HG02884 (cell line): ENCODE measurements around the gene C19orf85.
"Not testable (repeated sequence)": the region's sequence is repeated elsewhere in the genome, so short reads cannot be mapped to it uniquely, and the experiment has no call there.

ENCODE experiments used
- ATAC-seq: cut with Tn5 transposase; IDR thresholded peaks from one replicate; pipeline ENCODE4 v1.9.1; 2021; ENCODE audit warnings: mild to moderate bottlenecking, moderate library complexity; ENCODE audit not compliant: unreplicated experiment

The C19orf85 gene

GRCh38 chr19:55442372-55442961 lies 22.1 kb downstream of the C19orf85 start:
- no peak for ATAC-seq

DNA sequence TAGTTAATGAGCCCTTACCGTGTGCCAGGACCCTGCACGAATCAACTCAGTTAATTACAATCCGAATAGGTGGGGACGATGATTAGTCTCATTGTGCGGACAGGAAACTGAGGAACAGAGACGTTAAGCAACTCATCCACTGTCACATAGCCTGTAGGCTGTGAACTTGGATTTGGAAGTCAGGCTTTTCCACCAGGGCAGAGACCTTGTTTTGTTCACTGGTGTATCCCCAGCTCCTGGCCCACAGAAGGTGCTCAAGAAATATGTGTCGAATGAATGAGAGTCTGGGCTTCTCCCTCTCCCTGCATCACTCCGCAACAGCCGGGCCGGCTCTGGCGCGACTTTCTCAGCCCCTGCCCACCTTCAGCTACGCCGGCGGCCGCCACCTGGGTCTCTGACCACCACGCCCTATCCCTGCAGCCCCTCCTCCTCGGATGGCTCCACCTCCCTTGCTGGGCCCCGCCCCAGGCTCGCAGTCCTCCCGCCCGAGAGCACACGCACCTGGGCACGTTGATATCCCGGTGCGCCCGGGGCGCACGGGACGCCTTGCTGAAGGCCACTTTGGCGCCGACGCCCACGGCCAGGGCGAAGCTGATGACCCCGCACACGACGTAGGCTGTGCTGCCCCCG lies 22.7 kb downstream of the C19orf85 start:
- ATAC-seq = no peak

GRCh38 chr19:55441319-55441691 lies 23.2 kb downstream of the C19orf85 start:
- ATAC-seq = no peak

GRCh38 chr19:55440411-55441105 lies 24.0 kb downstream of the C19orf85 start:
- no peak for ATAC-seq

DNA sequence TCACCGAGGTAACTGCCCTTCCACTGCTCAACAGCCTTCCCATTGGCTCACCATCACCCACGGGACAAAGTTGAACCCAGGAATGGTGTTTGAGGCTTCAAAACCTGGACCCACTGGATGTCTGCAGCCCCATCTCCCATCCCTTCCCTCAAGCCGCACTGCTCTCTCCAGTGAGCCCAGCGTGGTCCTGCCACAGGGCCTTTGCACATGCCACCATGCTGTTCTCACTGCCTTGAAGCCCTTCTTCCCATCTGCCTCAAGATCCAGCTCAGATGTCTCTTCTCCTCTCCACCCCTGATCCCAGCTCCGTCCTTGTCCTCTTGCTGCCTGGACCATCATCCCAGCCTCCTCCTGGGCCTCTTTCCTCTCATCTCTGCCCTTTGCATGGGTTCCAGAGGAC lies 25.5 kb downstream of the C19orf85 start:
- ATAC-seq = no peak

DNA sequence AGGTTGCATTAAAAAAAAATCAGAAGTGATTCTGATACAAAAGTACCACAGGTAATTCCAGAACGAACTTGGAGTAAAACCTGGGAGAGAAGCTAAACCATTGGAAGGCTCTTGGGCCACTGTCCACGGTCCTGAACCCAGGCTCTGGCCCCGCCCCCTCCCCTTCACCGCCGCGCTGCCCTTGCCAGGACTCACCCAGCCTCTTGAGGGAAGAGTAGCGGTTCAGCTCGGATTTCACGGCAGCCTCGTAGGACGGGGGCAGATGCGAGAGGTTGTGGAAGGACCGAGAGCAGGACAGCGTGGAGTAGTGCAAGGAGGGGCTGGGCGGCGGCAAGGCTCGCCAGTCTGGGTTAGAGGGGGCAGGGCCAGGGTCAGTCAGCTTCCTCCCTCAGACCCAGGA lies 27.1 kb downstream of the C19orf85 start:
- ATAC-seq = no peak

DNA sequence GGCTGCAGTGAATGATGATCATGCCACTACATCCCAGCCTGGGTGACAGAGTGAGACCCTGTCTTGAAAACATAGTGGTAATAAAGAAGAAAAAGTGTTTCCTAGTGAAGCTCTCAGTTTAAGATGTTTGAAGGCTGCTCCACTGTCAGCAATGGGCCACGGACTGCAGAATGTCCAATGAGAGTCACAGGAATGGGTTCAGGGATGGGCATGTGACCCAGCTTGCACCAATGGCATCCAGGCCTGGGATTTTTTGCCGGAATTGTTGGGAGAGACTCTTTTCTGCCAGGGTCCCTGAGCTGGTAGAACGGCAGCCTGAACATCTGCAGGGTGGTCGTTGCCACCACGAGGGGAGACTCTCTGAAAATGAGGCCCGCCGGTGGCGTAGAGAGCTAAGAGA lies 27.7 kb downstream of the C19orf85 start:
- ATAC-seq = no peak

DNA sequence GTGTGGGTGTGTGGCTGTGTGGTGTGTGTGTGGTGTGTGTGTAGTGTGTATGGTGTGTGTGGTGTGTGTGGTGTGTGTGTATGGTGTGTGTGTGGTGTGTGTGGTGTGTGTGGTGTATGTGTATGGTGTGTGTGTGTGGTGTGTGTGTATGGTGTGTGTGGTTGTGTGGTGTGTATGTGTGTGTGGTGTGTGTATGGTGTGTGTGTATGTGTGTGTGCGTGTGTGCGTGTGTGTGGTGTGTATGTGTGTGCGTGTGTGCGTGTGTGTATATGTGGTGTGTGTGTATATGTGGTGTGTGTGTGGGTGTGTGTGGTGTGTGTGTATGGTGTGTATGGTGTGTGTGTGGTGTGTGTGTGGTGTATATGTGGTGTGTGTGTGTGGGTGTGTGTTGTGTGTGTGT lies 29.5 kb downstream of the C19orf85 start:
- no peak for ATAC-seq

DNA sequence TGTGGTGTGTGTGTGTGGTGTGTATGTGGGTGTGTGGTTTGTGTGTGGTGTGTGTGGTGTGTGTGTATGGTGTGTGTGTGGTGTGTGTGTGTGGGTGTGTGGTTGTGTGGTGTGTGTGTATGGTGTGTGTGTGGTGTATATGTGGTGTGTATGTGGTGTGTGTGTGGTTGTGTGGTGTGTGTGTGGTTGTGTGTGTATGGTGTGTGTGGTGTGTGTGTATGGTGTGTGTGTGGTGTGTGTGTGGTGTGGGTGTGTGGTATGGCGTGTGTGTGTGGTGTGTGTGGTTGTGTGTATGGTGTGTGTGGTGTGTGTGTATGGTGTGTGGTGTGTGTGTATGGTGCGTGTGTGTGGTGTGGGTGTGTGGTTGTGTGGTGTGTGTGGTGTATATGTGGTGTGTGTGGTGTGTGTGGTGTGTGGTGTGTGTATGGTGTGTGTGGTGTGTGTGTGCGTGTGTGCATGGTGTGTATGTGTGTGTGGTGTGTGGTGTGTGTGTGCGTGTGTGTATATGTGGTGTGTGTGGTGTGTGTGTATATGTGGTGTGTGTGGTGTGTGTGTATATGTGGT lies 30.1 kb downstream of the C19orf85 start:
- ATAC-seq = no peak

GRCh38 chr19:55433292-55433691 lies 31.3 kb downstream of the C19orf85 start:
- ATAC-seq = no peak

DNA sequence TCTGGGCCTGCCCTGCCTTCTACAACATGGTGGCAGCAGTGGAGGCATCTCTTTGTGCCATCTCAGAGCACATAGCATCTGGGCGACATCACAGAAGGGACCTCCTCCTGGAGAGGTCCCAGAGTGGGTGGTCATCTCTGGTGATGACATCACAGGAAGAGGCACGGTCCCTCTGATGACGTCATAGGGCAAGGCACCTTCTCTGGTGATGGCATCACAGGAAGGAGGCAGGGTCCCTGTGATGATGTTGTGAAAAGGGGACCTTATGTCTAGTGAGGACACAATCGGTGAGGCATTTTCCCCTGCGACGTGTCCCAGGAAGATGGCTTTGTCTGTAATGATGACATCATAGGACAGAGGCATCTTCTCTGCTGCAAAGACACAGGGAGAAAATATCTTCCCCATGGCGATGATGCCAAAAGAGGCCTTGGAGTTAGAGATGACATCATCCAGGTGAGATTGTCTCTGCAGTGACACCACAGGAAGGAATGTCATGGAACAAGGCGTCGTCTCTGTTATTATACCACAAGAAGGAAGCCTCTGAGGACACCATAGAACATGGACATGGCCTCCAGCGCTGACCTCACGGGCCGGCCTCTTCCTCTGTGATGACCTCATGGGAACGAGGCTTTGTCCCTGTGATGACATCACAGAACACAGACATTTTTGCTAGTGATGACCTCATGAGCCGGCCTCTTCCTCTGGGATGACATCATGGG lies 32.2 kb downstream of the C19orf85 start:
- no peak for ATAC-seq

DNA sequence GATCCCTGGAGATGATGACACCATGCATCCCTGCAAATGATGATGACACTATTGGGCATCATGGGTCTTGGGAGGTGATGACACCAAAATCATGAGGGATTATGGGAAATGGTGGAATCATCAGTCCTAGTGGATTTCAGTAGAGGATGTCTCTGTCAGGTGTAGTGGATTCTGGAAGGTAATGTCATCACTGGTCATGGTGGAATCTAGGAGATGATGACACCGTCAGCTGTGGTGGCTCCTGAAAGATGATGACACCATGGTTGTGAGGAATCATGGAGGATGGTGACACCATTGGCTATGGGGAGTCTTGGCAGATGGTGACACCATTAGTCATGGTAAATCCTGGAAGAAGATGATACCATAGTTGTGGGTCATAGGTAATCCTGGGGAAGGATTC lies 33.4 kb downstream of the C19orf85 start:
- ATAC-seq = no peak

GRCh38 chr19:55426042-55426441 lies 38.5 kb downstream of the C19orf85 start:
- ATAC-seq = no peak

GRCh38 chr19:55424518-55424917 lies 40.0 kb downstream of the C19orf85 start:
- ATAC-seq = no peak

DNA sequence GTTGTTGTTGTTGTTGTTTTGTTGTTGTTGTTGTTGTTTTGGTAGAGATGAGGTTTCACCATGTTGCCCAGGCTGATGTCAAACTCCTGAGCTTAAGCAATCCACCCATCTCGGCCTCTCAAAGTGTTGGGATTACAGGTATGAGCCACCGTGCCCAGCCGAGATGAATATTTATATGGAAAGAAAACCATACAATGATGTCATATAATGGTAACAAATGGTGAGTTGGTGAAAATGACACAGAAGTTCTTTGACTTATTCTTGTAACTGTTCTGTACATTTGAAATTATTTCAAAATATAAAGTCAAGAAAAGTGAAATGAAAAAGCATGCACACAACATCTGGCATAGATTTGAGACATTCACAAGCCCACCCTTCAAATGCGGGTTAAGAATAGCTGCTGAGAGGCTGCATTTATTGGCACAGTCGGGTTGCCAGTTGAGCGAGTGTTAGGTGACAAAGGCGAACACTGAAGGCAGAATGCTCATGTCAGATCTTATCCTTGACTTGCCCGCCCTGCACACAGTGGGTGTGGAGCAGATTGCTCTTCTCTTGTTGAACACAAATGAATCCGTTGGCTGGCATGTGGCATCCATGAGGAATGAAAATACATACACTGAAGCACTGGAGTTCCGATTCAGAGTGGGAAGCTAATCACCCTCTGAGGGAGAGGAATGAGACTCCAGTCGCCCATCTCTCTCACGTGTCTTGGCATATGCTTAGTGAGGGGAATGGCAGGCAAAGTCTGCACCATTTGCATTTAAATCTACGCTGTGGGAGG lies 41.1 kb downstream of the C19orf85 start:
- no peak for ATAC-seq

- ATAC-seq = not testable (repeated sequence)
Observed at GRCh38 chr19:55421281-55421680, 43.3 kb downstream of the C19orf85 start.

DNA sequence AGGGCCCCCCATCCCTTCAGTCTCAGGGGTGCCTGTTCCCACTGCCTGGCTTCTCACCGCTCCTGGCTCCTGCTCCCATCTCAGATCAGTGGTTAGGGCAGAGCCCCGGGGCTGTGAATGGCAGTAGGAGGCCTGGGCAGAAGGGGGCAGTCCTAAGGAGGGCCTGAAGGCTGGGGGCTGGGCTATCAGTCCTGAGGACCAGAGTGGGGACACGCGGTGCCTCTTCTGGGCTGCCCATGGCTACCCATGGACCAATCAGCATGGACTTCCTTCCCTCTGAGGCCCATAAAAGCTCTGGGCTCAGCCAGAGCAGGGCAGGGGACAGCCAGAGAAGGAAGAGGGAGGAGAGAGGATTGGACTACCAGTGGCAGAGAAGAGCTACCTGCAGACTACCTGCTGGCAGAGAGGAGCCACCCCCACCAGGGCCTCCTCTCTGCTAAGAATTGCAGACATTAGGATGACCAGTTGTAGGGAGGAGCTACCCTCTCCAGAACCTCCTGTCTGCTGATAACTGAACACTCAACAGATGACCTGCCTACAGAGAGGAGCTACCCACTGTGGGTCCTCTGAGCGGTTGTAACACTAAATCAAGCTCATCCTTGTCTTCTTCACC lies 44.8 kb downstream of the C19orf85 start:
- ATAC-seq = no peak

DNA sequence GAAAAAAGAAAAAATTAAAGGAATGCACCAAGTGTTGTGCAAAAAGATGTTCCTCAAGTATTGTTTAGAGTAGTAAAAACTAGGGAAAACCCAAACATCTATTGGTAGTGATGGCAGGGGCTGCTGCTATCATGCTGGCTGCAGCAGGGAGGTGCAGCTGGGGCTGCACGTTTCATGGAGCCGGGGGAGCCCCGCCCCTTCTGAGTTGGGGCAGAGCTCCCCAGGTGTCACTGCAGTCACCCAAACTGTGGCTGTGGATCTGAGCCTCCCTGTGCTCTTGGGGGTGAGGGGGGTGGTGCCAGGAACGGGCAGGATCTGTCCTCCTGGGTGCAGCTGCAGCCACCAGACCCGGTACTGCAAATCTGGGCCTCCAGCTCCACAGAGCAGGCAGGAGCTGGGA lies 45.4 kb downstream of the C19orf85 start:
- ATAC-seq = no peak

GRCh38 chr19:55418185-55418584 lies 46.4 kb downstream of the C19orf85 start:
- ATAC-seq = no peak
